Fibroblast of skin of abdomen (primary cell): ENCODE measurements around the gene EEF2KMT.
"Not testable (repeated sequence)": the region's sequence is repeated elsewhere in the genome, so short reads cannot be mapped to it uniquely, and the experiment has no call there.

ENCODE experiments used
- DNase-seq: peaks from one replicate; pipeline ENCODE4 v3.0.0-alpha.2; 2013

The EEF2KMT gene

DNA sequence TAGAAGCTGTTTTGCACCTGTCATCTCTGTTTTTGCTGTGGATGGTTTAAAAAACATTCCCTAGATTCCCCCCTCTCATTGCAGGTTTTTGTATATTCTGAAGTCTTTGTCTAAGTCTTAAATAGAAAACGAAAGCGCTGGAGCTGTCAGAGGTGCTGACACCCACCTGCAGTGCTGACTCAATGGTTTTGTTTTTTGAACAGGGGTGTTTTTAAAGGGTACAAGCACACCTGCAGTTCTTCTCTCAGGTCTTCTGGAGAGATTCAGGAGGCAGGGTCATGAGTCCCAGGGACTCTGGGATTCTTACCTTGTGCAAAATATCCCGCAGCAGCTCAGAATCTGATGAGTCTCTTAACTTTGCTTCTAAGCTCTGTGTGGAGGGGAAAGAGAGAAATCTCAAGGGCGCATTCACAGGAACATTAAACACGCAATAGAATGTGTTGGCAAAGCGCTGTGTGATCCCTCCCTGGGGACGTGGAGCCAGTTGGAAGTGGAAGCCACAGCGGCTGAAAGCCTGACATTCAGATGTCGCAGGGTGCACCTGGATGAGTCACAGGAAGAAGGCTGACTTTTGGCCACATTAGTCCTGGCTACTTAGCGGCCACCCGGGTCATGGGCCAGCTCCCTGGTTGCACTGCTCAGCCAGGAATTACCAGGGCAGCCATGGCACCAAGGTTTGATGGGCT, 2.3 kb downstream of the EEF2KMT start:
- DNase-seq, result not testable (repeated sequence)

DNA sequence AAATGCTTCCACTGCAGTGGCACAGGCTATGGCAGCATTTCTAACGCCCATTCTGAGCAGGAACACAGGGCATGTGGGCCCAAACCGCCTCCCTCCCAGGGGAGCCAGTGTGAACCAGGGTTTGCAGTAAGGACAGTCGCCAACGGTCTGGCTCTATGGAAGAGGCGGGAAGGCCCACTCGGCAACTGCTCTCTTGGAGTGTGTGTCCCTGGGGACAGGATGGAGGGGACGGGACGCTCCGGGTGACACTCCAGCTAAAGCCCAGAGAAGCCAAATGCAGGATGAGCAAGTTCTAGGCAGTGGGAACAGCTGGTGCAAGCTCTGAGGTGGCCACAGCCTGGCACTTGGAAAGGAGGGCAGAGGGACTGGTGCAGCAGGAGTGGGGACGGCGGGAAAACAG, 3.8 kb downstream of the EEF2KMT start:
- not testable (repeated sequence) for DNase-seq

DNA sequence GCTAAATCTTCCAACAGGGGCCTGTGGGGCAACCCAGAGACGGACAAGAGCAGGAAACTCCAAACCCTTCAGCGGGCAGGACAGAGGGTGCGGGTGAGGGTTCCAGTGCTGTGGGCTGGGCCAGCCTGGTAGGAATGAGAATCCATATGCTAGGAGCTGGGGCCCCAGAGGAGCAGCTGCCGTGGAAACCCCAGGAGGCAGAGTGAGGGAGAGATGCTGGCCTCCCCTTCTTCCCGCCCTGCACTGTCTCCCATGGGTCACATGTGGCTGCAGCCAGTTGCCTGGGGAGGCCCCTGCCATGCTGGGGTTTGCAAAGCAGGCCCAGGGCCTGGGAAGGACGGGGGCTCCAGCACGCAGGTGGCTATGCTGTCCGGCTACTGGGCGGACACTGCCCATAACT, 4.5 kb downstream of the EEF2KMT start:
- not testable (repeated sequence) for DNase-seq

DNA sequence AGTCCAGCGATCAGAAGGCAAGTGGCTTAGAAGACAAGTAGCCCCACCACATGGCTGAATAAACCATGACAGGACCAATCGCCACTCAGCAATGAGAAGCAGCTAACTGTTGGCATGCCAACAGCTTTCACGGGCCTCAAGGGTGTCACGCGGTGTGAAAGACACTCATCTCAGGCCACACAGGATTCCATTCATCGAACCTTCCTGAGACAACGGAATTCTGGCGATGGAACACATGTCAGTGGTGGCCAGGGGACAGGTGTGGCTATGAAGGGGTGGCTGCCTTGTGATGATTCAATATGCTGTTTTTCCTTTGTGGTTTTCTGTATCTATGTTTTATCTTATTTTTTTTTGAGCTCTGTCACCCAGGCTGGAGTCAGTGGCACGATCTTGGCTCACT, 7.0 kb downstream of the EEF2KMT start:
- not testable (repeated sequence) for DNase-seq

DNA sequence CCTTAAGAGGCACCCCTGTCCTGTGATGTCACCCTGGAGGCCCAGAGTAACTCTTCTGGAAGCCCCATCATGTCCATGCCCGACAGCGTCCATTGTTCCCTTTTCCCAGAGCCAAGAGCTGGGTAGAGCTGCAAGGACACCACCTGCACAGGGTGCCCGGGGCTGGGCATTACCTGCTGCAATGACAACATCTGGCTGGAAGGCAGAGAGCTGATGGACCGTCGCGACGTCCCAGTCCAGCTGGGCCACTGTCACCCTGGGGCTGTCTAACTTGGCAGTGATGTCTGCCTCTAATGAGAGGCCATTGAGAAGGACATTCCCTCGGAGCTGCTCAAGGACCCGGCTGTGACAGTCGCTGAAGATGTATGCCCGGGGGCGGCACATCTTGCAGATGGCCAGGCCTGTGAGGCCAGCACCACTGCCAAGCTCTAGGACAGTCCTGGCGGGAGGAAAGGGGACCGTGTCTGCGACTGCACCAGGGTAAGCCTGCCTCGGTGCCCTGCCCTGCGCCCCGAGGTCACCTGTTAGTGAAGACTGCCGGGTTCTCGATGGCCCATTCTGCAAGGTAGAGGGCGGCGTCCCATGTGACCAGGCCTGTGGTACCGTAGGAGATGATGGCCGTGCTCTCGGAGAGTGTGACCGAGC, 7.6 kb downstream of the EEF2KMT start:
- not testable (repeated sequence) for DNase-seq

DNA sequence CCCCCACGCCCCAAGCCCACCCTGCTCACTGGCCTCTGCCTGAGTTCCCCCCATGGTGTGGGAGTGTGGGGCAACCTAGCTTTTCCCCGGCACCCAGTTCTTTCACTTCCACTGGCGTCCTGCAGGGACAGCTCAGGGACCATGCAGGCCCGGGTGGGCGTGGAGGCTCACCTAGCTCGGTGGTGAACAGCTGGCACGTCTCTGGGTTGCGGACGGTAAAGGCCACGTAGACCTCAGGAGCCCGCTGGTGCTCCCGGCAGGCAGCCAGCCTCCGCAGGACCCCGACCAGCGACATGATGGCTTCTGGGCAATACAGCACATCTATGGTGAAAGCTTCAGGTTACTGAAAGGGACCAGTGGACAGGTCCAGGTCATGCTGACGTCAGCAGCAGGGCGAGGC, 8.7 kb downstream of the EEF2KMT start:
- DNase-seq, result not testable (repeated sequence)

DNA sequence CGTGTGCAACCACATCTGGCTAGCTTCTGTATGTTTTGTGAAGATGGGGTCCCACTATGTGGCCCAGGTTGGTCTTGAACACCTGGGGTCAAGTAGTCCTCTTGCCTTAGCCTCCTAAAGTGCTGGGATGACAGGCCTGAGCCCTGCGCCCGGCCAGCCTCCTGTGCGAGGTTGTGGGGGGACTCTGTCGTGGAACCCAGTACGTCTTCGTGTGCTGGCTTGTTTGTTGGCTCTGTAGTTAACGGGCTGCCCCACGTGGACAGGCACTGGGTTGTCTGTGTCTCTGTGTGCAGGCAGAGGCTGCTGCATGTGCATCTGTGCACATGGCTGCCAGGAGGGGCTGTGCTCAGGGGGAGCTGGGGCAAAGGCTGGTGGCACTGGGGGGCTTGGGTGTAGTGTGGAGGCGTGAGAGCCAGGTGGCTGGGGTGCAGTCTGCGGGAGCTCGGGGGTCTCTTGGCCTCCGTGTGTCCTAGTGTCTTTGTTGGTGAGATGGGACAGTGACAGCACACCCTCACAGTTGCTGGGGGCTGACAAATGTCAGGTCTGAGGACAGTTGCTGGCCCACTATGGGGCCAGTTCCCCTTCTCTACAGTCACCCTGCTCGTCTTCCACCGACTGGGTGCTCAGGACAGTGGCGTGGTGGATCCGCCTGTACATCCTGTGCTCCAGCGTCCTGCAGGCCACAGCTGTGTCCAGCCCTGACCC, 9.4 kb downstream of the EEF2KMT start:
- not testable (repeated sequence) for DNase-seq

DNA sequence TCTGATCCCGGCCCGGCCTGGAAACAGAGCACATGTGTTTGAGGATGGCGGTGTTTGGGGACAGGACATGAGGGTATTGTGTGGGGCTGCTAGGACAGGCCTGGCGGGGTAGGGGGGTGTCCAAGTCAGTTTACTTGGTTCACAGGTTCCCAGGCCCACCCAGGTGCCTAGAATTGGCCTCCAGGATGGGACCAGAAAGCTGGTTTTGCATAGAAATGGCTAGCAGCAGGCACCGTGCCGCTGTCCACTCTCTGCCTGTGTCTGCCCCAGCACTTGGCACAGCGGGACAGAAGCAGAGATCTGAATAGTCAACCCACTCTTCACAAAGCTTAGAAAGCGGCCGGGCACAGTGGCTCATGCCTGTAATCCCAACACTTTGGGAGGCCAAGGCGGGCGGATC, 11.9 kb downstream of the EEF2KMT start:
- DNase-seq, result not testable (repeated sequence)

DNA sequence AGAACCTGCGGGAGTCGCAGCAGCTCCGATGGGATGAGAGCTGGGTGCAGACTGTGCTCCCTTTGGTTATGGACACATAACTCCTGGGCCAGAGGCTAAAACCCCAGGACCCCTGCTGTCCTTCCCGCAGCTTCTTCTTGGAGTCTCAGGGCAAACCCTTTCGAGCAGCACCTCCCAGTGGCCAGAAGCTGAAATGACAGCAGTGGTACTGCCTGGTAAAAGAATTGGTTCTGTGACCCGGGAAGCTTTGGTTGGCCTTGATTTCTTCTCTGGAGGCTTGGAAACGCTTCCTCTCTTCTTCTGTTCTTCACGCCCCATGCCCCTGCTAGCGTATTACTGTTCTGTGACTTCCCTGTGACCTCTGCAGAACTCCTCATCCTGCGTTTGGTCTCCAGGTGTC, 12.8 kb downstream of the EEF2KMT start:
- peak; percentile 26 for DNase-seq

DNA sequence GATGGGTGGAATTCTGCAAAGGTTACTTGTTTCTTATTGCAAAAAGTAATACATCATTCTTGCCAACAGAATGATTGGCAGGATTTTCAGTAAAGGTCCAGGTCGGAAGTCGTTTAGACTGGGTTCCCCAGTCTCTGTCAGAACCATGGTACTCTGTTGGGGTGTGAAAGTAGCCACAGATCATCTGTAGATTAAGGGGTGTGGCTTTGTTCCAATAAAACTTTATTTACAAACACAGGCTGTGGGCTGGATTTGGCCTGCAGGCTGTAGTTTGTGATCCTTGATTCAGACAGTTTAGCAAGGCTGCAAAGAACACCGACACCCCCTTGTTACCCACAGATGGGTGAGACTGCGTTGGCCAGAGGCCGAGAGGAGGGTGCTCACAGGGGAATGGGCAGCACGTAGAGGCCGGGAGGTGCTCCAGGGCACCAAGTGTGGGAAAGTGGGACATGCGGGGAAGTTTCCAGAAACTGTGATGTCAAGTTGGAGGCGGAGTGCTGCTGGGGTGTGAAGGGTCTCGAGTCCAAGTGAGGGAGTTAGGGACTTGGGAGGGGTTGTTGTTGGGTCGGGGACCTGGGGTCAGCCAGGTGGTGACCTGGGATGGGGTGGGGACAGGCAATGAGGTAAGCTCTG, 13.4 kb downstream of the EEF2KMT start:
- DNase-seq, result not testable (repeated sequence)

DNA sequence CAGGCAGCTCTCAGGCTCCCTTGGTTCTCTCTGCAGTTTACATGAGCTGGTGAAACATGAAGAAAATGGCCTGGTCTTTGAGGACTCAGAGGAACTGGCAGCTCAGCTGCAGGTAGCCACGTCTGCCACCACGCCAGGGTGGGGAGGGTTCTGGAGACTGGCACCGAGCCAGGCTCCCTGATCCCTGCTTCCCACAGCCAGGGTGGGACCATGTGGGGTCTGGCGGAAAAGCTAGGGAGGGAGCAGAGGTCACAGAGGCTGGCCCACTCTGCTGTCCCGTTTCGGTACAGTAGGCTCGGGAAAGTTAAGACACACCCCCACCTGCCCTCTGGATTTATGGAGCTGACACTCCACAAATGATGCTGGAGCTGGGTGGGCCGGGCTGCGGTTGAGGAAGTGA, 13.9 kb downstream of the EEF2KMT start:
- DNase-seq, result not testable (repeated sequence)

DNA sequence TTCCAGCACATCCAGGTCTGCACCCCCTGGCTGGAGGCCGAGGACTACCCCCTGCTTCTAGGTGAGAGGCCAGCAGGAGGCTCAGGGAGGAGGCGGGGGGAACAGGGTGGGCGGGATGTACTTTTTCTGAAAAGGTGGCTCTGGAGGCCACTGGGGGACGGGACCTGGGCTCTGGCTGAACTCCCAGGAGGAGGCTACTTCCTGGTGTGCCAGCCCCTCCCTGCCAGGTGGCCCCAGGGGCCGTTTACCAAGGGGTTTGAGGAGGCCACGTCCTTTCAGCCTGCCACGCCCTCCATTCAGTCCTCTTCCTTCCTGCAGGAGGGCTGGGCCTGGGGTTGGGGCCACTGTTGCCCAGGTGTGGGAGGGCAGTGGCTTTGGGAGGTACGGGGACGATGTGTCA, 16.6 kb downstream of the EEF2KMT start:
- not testable (repeated sequence) for DNase-seq

DNA sequence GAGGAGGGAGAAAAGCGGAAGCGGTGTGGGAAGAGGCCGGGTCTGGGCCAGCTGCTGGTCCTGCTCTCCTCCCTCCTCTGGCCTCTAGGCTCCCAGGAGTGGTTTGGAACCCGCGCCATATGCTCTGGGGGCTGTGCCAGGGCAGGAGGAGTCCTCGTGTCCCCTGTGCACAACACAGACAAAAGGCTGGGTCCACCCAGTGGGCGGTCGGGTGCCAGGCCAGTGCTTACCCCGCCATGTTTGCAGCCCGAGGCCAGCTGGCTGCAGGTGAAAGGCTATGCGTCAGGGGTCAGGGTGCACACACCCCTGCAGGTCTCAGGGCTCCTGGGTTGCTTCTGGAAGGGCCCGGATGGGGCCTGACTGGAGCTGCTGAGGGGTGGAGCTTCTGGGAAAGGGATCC, 17.1 kb downstream of the EEF2KMT start:
- not testable (repeated sequence) for DNase-seq

DNA sequence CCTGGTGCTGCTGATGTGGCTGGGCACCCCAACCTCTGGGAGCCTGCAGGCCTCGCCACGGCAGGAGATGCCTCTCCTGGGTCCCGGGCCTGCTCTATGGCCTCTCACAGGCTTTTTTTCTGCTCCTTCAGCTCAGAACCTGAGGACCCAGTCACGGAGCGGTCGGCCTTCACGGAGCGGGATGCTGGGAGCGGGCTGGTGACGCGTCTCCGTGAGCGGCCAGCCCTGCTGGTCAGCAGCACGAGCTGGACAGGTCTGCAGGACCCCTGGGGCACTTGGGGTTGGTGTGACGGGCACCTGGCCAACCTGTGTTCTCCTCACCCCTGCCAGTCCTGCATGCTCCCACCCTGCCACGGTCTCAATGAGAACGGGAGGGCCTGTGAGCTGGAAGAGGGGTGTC, 19.0 kb downstream of the EEF2KMT start:
- no peak for DNase-seq

DNA sequence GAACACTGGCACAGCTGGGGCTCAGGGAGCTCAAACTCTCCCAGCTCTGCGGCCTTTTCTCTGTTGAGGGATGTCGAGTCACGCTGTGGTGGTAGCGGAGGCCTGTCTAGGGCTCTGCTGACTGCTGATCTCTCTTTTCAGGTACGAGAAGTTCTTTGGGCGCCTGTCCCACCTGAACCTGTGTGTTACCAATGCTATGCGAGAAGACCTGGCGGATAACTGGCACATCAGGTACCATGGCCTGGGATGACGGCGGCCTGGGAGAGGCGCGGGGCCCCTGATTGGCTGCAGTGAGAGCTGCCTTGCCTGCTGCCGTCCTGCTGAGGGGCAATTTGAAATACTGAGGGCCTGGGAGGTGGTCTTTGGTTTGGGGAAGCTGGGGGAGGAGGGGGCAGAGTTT, 20.3 kb downstream of the EEF2KMT start:
- no peak for DNase-seq

DNA sequence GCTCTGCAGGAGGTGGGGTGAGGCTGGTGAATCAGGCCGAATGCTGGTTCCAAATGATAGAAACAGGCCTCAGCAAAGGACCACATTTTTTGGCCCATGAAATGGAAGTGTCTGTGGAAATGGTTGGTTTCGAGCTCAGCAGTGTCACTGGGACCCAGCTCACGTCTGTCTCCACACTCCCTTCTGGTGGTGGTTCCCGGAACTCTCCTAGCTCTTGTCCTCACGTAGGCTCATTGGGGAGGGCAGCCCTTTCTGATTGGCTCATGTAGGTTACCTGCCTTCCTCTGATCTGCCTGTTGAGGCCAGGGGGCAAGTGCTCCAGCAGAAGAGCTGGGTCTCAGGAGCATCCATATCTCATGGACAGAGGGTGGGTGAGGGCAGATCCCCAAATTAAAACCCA, 22.0 kb downstream of the EEF2KMT start:
- no peak for DNase-seq

DNA sequence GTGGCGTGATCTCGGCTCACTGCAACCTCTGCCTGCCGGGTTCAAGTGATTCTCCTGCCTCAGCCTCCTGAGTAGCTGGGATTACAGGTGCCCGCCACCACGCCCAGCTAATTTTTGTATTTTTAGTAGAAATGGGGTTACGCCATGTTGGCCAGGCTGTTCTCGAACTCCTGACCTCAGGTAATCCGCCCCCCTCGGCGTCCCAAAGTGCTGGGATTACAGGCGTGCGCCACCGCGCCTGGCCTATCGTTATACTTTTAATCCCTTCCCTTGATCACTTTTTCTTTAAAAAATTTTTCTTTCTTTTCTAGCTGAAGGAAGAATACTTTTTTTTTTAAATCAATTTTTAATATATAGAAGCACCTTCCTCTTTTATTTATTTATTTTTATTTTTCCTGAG, 23.8 kb downstream of the EEF2KMT start:
- not testable (repeated sequence) for DNase-seq

DNA sequence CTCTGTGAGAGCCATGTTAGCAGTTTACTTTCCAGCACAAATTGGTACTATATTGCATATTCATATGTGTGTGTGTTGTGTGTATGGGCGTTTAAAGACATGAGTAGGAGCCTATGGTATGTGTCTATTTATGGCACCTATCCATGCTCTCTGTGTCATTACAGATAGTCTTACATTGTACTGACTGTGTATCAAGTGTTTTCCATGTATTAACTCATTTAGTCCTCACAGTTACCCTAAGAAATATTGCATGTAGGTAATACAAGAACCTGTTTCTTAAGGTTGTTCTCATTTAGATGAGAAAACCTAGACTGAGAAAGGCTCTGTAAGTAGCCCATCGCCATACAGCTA, 24.3 kb downstream of the EEF2KMT start:
- peak; percentile 36 for DNase-seq

DNA sequence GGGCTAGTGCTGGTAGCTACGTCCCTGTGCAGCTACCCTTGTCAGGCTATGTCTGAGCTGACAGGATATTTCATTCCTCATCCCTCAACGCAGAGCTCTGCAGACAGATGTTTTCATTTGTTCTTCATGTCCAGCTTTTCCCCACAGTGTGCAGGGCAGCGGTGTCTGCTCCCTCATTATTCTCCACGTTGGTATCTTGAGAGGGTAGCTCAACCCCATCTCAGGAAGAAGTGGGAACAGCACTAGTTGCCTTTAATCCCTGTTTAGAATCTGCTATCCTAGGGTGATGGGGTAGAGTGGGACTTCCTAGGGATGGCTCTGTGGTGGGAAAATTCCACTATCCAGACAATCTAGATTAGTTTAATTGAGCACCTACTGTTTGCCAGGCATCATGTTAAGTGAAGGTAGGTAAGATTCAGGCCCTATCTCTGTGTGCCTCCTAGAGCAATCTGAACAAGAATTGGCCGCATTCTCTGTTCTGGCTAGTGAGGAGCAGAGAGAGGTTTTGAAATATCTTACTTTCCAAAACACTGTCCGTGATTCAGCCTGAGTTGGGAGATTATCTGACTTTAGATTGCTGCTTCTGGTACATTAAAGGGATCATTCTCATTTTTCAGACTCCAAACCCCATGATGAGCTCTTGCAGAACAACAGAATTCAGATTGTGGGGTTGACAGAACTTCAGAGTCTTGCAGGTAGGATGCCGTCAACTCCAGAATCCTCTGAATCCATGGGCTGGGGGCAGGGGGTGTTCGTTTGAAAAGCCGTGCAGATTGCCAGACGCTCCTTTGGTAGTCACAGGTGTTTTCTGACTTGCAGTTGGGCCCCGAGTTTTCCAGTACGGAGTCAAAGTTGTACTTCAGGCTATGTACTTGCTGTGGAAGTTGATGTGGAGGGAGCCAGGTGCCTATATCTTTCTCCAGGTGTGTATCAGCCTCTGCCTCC, 25.0 kb downstream of the EEF2KMT start:
- DNase-seq, result no peak

DNA sequence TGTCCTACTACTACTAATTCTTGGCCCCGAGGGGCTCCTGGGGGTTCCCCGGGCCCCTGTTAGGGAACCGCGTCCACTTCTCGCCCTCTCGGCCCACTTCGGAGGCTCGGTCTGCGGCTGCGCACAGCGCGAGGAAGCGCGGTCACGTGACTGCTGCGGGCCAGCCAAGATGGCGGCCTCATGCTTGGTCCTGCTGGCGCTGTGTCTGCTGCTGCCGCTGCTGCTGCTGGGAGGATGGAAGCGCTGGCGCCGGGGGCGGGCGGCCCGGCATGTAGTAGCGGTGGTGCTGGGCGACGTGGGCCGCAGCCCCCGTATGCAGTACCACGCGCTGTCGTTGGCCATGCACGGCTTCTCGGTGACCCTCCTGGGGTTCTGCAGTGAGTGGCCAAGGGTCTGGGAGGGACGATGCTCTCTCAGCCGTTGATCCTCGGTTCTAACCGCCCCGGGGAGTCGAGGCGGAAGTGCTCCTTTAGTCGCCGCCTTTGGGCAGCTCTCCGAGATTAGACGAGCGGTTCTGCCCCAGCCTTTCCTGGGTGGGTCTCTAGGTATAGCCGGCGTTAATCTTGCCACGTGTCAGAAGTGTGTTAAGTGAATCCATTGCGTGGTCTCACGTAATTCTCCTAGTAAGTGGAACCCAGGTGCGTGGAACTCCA, 25.8 kb downstream of the EEF2KMT start, which contains the start of gene ALG1:
ALG1 (plus strand) TSS at position 163 of the 653 bp plus-strand sequence; CDS start at position 170, 7 bp downstream.
- peak; percentile 85 for DNase-seq

DNA sequence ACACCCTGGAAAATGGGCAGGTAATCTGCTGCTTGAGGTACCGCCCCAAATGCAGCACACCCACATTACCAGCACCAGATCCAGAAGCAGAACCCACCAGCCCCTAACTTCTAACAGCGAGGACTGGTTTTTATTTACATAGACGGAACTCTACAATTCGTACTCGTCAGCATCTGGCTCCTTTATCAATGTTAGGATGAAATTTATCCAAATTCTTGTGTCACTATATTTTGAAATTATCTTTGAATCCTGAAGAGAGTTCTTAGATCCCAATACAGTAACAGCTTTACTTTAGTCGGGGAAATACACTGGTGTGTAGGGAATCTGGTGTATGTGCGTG, 26.3 kb downstream of the EEF2KMT start:
- no peak for DNase-seq
